HG02884 (cell line): ENCODE results near the gene COQ3.
"Not testable (repeated sequence)": the region's sequence is repeated elsewhere in the genome, so short reads cannot be mapped to it uniquely, and the experiment has no call there.

ENCODE experiments used
- ATAC-seq: cut with Tn5 transposase; IDR thresholded peaks from one replicate; pipeline ENCODE4 v1.9.1; 2021; ENCODE audit warnings: mild to moderate bottlenecking, moderate library complexity; ENCODE audit not compliant: unreplicated experiment

COQ3 gene

DNA sequence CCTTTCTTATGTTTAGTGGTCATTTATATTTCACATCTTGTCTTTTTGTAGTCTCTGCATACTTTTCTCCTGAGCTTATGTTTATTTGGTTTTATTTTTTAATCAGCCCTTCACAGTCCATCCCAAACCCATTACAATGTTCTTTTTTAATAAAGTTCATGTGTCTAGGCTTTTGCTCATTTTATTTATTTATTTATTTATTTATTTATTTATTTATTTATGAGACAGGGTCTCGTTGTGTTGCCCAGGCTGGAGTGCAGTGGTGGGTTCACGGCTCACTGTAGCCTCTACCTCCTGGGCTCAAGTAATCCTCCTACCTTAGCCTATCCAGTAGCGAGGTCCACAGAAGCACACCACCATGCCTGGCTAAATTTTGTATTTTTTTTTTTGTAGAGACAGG, 3.1 kb downstream of the COQ3 start:
- no peak for ATAC-seq

DNA sequence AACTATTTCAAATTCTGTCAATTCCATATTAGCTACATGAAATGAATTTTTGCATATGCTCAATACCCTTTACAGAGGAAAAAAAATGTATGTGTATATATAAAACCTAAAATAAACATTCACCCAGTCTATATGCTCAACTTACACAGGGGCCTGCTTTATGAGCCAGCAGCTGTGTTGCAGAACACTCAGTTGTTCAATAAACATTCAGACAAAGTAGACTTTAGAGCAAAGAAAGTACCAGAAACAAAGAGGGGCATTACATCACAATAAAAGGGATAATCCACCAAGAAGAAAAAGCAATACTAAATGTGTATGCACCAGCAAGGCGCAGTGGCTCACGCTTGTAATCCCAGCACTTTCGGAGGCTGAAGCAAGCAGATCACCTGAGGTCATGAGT, 9.5 kb downstream of the COQ3 start:
- ATAC-seq: no peak

DNA sequence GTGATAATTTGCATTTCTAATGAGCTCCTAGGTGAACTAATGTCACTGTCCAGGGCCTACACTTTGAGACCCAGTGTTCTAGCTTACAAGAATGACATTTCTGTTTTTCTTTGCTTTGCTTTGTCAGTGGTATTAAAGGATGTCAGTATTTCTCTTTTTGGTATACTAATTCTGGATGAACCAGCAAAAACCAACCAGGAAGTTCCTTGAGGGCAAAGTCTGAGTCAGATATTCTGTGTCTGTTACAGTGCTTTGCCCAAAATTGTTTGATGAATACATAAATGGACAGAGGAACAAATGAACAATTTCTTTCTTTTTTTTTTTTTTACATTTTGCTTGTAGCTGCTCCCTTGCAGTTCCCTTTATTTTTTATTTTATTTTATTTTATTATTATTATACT, 15.4 kb downstream of the COQ3 start:
- no peak for ATAC-seq

DNA sequence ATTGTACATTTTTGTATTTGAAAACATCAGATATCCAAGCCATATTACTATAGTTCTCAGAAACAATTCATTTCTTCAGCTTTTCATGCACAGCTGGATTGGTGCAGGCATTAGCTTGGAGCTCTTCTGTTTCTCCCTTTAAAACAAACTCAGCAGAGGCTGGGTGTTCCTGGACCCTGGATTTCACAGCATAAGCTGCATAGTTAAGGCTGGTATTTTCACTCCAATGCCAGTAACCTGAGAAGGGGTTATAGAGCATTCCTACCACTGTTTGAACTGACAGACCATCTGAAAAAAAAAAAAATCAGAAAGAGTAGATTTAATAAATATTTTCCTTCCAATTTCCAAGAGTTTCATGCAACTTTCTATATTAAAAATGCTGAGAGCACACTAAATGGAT, 24.5 kb downstream of the COQ3 start:
- no peak for ATAC-seq

DNA sequence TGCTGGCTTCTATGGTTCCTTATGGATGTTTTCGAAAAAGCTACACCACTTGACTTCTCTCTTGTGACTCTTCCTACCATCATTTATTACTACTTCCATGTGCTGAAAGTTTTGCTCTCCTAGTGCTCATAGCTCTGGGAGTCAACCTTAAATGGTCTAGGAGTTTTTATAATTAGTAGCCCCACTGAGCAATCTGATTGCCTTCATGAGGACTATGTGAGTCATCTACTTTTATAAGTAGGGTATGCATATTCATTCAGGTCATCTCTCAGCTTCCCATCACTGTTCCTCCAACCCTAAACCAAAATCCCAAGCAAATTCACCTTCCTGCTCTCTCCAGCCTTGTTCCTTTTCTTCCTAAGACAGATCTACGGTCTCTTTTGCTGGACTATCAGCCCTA, 27.1 kb downstream of the COQ3 start:
- ATAC-seq: no peak

DNA sequence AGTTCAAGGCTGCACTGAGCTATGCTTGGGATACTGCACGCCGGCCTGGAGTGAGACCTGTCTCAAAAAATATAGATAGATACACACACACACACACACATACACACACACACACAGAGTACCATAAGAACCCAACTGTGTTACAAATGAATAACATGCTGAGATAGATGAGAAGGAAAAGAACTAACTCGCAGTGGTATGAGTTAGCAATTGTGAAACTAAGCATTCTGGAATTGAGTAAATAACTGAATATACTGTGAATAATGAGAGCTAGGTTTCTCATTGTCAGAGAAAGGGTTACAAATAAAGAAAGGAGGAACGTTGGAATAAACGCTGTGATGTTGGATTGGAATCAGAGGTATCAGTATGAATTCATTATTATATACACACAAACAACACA, 30.0 kb downstream of the COQ3 start:
- ATAC-seq: peak; percentile 91

DNA sequence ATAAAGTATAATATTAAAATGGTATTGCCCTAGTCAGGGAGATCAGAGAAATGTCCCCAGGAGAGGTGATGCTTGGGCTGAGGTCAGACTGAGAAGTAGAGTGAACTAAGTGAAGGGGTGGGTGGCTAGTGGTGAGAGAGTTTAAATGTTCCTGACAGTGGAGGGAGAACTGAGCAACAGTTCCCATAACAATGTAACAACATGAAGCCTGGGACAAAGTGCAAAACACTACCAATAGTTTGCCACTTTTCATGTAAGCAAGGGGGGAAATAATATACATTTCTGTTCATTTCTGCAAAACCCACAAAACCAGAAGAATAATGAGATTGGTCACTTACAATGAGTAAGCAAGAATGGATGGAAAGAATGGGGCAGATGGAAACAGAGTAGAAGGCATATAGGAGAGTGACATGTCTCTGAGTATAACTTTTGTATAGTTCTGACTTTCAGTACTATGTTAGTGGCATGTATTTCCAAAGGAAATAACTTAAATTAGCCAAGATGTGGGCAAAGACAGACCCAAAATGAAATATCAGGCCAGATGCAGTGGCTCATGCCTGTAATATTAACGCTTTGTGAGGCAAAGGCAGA, 31.2 kb downstream of the COQ3 start:
- ATAC-seq: no peak

DNA sequence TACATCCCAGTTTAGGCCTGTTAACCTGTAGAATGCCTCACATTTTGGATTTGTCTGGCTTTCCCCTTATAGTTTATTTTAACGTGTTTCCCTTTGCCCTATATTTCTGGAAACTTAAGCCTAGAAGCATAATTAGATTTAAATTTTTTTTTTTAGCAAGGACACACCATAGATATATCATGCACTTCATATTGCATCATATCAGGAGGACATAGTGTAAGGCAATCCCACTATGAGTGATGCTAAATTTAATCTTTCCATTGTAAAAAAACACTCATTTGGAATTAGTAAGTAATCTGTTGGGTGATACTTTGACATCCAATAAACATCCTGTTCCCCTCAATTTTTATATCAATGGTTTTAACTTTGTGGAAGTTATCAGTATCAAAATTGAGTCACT, 34.2 kb downstream of the COQ3 start:
- ATAC-seq: no peak

DNA sequence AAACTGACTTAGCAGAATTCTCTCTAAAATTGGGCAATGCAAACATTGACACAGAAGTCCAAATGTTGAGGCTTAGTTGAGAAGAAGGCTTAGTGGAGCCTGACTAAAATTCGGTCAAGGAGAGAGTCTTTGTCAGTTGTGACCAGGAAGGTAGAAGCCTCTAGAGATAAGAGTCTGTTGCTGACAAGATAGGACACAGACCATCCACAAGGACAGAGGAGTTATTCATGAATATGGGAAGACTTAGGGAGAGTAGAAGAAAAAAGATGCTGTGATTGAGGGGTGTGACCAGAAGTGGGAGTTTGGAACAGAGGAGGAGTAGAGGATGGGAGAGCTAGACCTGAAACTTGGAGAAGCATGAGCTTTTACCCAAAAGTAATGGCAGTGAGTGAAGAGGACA, 37.4 kb downstream of the COQ3 start:
- no peak for ATAC-seq

DNA sequence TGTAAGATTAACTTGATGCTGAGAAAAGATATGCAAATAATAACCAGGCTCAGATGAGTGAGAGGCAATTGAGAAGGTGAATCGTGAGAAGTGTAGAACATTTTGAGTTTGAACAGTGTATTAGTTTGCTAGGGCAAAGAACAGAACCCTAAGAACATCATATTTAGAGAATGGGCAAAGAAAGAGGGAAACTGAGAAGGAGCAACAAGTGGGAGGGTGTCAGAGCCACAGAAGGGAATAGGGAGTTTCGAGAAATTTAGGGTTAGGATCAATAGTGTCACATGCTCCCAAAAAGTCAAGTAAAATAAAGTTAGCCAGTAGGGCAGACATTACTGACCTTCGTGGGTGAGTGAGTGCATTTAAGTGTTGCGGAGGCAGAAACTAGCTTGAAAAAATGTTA, 39.0 kb downstream of the COQ3 start:
- no peak for ATAC-seq

DNA sequence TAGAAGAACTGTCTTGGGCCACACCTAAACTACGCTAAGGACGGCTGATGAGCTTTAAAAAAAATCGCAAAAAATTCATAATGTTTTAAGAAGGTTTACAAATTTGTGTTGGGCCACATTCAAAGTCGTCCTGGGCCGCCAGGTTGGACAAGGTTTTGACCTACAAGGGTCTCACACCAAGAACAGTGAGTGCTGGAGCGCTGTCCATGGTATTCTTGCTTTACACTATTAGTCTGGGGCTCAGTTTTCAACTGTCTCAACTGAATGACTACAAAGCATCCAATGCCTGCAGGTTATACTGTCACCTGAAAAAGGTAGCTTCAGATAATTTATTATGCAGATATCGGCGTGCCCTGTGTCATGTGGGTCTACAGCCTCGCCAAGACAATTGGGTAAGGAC, 40.9 kb downstream of the COQ3 start:
- no peak for ATAC-seq

DNA sequence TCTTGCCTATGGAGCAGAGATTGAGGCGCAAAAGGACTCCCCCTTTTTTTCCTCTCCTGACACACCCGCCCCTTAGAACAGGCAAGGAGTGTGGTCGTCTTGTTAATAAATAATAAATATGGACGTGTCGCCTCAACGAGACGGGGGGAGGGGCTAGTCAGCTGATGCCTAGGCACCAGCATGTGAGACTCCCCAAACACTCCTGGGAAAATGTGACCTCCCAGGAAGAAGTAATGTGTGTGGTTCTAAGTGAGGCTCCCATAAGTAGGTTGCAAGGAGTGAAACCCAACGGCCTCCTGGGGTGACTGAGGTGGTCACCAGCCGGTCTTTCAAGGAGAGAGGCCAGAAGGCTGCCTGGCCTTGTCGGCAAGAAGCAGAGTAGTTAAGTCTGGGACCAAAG, 43.4 kb downstream of the COQ3 start:
- ATAC-seq: no peak

DNA sequence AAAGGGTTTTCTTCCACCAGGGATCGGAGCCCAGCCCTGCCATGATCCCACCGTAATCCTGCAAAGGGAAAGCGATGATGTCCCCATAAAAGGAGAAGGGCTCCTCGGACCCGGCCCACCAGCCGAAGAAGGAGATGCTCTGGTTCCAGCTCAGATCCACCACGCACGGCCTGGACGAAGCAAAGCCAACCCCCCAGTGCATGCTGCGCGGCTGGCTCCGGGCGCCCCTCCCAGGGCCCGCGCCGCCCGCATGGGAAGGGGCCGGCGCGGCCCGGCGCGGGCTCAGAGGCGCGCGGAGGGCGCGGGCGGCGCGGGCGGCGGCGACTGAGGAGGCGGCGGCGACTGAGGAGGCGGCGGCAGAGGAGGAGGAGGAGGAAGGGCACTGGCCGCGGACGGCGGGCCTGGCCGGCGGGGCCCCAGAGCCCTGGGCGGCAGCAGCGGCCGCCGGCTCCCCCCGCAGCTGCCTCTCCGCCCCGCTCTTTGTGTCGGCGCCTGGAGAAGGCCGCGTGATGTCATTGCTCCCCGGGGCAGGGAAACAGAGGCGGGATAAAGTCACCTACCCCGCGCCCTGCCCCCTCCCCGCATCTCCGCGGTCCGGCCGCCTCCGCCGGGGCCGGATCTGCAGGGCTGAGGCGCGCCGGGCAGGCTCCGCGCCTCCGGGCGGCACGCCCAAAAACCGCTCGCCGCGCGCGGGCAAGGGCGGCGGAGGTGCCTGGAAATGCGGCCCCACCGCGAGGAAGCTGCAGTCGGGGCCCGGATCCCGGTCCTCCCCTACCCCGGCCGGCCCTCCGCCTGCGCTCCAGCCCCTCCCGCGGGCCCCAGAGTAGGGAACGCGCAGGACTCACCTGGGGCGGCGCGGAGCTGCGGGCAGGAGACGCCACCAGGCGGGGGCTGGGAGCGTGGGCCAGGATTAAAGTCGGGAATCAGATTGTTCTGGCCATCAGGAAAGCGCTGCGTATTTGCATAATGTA, 44.5 kb downstream of the COQ3 start, which contains the start of gene FAXC:
TSS of gene FAXC (minus strand) at position 504 of the 971 bp plus-strand sequence. CDS start at position 202, 302 bp downstream.
- ATAC-seq: peak; percentile 50

DNA sequence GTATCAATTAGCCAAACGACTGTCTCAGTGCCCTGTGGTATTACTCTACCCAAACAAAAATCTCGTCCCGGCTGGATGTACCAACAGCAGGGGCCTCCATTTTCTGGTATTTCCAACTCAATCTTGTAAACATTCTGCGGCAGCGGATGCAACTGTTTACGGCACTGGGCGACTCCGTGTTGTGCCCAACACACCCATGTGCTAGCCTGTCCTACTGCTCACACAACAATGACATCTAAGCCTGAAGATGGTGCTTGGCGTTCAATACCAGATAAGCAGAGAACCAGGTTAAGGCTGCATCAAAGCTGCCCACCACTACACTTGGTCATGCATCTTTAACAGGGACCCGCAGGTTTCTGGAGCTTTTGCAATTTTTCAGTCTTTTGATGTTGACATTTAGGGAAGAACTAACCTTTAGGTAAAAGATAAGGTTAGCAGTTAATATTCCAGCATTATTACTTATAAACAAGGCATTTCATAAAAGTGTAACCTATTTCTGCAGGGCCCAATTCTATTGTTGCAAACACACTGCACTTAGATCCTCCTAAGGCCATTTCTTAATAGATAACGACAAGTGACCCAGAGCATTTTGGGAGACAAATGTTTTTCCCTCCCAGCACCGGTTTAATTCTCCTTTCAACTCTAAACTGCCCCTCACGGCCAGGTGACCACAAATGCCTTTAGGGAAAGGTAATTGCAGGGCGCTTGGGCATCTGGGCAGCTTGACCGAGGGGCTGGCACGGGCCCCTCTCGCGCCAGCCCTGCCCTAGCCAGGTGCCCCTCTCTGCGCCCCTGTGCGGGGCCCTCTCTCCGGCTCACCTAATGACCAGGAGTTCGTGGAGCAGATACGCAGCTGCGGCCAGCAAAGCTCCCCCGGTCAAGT, 45.5 kb downstream of the COQ3 start:
- no peak for ATAC-seq

DNA sequence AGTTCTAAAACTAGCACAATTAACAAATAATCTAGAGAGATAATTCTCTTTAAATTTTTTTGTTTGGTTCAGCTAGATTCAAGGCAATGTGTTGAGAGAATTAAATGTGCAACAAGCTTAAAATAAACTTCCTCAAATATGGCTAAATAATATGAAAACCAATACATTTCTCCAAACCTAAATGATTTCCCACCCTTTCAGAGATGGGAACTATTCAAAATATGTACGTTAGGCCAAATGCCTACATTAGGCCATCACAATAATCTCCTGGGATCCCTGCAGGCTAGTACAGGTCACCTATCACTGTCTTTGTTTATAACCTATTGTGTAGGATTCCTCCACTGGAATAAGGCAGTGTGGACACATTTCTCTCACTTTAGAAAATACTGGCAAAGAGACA, 46.2 kb downstream of the COQ3 start:
- ATAC-seq: no peak

DNA sequence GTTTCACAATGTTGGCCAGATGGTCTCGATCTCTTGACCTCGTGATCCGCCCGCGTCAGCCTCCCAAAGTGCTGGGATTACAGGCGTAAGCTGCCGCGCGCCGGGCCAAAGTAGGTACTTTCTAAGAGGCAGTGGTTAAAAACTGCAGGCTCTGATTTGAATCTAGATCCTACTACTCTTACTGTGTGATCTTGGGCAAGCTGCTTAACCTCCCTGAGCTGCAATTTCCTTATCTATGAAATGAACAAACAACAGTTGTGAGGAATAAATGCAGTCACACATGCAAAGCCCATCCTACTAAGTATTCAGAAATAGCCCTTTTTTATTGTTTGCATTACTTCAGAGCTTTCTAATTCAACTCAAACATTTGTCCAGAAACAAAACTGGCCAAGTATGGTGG, 47.4 kb downstream of the COQ3 start:
- ATAC-seq: no peak

DNA sequence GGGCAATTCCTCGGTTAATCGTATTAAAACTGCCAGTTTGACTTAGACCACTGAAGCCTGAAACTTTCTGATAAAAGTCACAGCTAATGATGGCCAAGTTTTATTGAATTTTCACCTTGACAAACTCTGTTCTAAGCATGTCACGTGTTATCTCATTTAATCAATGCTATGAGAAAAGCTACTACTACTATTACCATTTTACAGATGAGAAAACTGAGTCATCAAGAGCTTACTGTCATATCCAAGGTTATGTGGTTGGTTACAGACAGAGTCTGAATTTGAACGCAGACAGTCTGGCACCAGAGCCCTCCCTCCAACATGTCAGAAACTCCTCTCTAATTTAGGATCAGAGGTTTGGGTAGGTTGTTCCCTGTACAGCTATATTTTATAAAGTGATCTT, 48.8 kb downstream of the COQ3 start:
- no peak for ATAC-seq

DNA sequence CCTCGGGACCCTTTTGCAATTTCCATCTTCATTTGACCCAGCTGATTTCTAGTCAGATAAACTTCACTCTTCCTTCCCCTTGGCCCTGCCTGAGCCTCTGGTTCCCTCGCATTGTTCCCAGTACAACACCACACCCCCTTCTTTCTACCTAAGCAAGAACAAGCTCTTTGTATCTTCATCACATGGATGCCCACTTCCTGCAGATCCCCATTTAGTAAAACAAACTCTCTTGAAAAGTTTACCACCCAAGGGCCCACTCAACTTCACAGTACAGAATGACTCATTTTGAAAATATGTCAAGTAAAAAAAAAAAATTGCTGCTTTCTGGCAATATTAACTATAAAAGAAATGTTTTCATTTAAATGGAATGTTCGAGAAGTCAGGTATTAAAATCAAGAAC, 49.7 kb downstream of the COQ3 start:
- ATAC-seq: peak; percentile 43

DNA sequence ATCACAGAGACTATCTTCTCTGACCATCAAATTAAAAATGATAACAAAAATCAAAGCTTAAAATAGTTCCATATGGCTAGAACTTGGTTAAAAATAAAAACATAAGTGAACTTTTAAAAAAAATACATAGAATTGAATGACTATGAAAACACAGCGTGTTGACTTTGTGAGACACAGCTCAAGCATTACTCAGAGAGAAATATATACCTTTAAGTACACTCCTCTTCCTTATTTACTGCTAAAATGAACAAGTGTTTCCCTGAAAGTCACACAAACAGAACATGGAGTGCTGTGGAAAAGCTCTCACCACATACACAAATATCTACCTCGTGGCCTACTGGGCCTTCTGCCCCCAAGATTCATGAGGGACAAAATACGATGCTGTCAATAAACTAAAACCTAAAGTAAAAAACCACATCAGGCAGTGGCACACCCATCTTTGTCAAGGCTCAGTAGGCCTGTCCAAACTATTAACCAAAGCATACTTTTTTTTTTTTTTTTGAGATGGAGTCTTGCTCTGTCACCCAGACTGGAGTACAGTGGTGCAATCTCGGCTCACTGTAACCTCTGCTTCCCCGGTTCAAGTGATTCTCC, 52.0 kb downstream of the COQ3 start:
- no peak for ATAC-seq

DNA sequence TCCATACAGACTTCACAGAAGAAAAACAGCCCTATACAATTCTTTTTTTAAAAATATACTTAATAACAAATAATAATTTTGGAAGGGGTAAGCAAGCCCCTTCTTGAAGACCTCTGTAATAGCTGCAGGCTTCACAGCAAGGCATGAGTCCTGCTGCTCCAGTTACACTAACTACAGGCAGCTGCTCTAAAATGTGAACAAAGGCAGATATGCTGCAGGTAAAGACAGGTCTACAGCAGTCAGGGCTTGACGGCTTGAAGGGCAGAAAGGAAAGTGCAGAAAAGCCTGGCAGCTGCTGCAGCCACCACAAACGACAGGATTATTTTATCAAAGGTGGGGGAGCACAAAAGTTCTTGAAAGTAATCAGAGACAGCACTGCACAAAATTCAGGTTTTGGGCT, 55.8 kb downstream of the COQ3 start:
- ATAC-seq: no peak

DNA sequence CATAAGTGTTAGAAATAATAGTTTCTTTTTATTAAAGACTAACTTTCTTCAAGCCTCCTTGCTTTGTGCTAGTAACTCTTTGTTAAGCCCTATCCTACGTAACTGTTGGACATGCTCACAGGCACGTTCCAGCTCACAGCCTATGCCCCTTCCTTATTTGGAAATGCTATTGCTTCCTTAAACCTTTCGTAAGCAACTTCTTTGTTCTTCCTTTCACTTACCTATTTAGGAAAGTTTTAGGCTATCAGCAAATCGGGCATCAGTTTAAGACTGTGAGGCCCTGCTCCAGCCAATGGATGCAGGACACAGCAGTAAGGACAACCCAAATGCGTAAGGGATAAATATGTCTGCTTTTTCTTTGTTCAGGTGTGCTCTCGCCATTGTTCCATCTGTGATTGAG, 58.7 kb downstream of the COQ3 start:
- ATAC-seq: not testable (repeated sequence)
